Measurements from ENCODE around the gene ATP2B2.

ATP2B2 gene

DNA sequence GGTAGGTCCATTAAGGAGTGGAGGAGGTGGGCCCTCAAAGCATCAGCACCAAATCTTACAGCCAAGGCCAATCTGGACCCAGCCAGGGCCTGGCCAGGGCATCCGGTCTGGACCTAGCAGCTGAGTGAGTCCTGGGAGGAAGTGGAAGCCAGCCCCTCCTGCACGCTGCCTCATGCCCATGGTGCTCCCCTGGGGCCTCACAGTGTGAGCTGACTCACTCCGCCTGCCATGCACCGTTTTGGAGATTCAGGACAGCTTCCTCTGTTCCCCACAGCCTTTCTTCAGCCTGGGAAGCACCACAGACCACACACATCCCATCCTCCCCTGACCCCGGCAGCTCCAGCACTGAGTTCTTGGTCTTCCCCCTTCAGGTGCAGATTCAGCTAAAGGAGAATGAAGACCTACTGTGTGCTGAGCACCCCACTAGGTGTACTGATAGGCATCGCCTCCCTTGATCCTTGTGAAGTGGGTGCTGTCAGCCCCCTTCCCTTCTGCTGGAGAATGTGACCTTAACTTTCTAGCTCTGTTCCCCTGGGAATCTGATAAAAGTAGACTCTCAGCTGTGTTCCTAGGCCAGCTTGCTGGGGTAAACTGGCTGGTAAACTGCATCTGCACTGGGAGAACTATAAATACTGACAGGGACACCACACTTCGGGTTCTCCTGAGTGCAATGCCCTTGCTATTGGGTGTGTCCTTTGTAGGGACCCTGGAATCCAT, 147.6 kb downstream of the ATP2B2 start:
- DNase-seq = peak; percentile 92

DNA sequence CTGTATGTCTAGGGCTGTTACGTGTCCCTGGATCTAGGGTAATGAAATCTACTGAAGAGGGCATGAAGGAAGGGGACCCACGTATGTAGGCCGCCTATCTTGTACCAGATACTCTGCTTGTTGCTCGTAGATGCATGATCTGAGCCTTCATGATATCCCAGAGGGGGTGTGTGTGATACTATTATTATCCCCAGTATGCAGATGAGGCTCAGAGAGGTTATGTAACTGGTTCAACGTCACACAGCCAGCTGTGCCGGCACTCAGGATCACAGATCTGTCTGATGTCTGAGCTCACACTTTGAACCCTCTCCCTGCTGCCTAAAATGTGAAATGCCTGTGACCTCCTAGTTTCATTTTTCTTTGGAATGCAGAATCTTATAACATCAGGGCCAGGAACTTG, 148.3 kb downstream of the ATP2B2 start:
- DNase-seq = no peak

DNA sequence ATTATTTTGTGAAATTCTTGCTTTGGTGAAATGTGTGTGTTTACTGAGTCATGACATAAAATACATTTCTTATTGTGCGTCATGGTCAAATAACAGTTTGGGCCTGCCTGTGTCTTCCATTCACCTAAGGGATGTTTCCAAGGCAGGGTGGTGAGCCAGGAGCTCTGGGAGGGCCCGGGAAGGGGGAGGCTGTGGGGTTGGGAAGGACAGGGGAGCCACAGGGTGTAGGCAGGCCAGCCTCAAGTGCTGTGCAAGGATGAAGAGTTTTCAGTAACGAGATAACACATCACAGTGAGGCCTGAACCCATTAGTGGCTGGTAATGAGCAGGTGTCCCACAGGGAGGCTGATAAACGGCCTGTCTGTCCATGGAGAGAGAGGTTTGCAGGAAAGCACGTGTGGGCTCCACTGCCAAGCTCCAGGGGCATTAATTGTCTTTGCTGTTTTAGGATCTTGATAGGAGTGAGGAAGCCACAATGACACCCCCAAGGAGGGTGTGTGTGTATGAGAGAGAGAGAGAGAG, 148.9 kb downstream of the ATP2B2 start:
- no peak for DNase-seq

DNA sequence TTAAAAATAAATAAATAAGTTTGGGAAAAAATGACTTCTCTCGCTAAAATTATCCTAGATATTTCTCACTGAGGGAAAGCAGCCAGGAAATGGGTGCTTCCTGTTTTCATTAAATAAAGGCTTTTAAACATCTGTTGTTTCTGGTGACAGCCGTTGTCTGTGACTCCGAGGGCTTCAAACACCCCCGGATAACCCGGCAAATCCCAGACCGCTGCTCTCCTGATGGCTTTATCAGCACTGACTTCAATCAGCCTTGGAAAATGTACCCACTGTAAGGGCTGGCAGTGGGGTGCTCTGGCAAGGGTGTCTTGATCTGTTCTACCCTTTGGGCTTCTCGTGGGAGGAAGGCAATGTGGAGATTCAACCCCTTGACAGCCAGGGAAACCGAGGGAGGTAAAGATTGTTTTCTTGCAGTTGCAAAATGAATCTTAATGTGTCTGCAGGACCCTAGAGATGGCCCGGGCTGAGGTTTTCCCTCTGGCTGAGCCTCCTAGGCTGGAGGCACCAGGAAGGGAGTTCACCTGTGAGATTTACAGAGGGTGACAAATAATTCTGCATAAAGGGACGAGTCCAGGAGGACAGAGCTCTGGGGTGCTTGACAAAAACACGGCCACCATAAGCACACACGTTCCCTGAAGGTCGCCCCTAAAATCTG, 150.9 kb downstream of the ATP2B2 start:
- DNase-seq = no peak

DNA sequence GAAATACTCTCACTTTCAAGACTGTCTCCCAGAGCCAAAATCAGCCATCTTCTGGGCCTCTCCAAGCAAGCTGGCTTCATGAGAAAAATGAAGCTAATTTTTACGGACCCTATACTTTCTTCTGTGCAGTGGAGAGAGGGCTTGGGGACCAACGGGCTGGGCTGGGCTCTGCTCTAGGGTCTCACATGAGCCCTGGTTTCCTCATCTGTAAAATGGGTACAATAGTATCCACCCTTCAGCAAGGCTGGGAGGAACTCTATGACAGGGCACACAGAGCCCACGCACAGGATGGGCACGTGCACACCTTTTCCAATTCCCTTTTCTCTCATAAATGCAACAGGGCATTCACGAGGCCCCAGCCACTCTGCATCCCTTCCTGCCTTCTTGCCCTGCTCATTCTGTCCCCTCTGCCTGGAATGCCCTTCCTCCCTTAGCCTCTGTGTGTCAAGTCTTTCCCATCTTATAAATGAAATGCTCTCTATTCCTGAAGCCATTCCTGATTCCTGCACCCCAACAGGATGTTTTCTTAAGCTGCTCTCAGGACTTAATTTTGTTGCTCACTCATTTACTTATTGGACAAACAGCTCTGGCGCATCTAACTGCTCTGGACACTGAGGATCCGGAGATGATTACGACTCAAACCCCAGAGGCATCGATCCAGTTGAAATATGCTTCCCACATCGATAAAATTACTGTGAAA, 151.6 kb downstream of the ATP2B2 start:
- DNase-seq = no peak

DNA sequence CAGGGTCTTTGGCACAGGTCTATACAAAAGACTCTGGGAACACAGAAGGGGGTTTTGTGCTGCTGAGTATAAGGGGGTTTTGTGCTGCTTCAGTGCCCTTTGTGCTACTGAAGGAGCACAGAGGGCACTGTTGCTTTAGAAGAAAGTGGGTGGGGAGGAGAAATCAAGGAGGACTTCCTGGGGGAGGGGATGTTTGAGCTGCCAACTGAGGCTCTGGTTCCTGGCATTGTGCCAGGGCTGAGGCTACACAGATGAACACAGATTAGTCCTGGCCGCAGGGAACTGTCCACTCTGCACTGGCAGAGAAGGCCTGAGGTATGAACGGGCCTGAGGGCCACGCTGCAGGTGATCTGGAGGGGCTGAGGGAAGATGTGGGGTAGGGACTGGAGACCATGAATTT, 152.2 kb downstream of the ATP2B2 start:
- DNase-seq = no peak

DNA sequence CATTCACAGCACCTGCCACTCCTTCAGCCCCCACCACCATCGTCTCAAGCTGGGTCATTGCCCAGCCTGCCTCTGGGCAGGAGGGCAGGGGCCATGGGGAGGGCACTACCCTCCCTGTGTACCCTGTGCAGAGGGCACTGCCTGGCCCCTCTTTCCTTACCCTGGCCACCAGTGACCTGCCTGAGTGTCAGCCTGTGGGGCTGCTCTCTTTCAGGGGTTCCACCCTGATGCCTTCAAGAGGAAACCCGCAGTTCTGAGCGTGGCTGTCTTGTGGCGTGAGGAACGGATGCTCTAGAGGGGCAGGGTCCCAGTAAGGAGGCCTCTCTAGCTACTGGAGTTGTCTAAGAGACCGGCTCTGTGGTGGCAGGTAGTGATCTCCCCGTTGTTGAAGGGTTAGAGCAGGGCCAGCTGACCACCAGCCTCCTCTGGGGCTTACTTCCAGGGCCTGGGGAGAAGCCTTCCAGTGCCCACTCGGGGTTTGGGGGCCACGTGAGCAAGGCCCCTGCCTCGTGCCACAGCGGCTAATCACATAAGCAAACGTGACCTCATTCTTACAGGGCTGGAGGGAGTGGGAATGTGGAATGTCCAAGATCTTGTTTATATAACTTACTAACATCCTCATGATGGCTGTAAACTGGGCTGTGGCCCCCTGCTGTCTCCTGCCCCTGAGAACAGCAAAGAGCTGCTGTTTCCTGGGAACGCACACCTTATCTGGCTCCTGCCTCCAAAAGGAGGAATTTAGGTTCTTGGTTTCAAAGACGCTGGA, 153.1 kb downstream of the ATP2B2 start:
- DNase-seq = peak; percentile 57

DNA sequence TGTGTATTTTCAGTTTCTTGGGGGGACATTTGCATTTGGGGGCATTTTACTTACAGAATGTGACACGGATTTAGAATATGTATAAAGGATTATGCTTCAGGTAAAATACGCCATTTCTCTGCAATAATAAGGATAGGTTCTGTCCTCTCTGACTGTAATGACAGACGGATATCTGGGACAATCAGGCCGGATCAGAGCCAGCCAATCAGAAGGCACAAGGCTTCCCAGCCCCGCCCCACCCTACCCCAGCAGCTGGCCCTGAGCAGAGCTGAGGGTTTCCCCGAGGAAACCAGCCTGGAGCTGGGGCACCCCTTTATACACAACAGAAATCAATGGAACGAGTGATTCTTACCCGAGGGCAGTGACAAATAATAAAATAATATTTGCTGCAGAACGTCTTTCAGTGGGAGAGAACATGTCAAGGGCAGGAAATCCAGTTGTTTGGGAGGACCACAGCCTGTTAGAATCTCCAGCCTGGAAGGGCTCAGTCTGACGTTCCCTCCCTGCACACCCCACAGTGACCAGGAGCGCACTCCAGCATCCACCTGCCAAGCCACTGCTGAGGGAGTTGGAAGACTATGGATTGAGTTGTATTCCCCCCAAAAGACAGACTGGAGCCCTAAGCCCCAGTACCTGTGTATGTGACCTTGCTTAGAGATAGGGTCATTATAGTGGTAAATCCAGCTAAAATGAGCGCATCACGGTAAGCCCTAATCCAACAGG, 154.2 kb downstream of the ATP2B2 start:
- no peak for DNase-seq

DNA sequence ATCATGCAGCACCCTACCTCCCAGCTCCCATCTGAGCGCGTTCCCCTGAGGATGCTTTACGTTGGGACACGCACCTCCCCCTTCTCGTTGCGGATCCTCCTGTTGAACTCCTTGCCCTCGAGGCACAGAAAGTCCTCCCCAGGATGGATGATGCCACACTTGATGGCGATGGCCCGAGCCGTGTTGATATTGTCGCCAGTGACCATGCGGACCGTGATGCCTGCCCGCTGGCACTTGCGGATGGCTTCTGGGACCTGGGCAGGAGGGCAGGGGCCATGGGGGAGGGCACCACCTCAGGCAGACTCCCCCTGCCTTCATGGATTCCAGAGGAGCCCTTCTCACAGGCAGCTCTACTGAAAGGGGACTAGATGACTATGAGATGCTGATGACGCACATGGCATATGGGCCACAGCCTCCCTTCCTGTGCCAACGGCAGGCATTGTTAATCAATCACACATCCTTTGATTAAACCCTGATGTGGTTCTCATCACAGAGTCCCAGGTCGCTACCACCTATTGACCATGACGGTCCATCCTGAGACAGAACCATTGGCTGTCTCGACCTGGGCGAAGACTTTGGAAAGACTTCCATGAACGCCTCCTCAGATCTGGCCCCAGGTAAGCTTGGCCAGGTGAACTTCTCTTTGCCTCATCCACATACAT, 154.9 kb downstream of the ATP2B2 start:
- no peak for DNase-seq

DNA sequence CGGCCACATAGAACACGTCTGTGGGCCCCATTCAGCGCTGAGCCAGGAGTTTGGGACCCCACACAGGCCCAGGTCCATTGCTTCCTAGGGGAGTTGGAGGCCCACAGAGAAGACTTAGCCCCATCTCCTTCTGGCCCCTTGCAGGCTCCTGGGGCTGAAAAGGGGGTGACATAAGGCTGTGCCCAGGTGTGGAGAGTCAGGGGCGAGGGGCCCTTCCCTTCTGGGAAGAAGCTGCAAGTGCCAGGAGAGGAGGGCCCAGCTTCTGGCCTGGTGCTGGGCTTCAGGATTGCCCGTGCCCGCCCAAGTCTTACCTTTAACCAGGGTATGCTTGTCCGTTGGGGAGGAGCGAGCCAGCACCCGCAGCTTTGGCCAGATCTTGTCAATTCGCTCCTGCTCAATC, 155.6 kb downstream of the ATP2B2 start:
- DNase-seq = no peak

DNA sequence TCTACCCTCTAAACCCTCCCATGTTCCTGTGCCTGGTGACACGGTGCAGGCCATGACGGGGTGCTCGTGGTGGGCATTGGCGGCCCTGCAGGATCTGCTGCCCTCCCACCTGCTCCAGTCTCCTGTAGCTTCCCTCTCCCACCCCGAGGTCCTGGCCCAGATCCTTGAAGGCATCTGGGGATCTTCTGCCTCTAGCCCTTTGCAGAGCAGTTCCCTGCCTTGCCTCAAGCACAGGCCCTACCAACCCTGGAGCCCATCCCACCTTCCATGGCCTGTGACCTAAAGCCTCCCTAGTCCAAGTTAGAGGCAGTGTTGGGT, 157.0 kb downstream of the ATP2B2 start:
- no peak for DNase-seq

DNA sequence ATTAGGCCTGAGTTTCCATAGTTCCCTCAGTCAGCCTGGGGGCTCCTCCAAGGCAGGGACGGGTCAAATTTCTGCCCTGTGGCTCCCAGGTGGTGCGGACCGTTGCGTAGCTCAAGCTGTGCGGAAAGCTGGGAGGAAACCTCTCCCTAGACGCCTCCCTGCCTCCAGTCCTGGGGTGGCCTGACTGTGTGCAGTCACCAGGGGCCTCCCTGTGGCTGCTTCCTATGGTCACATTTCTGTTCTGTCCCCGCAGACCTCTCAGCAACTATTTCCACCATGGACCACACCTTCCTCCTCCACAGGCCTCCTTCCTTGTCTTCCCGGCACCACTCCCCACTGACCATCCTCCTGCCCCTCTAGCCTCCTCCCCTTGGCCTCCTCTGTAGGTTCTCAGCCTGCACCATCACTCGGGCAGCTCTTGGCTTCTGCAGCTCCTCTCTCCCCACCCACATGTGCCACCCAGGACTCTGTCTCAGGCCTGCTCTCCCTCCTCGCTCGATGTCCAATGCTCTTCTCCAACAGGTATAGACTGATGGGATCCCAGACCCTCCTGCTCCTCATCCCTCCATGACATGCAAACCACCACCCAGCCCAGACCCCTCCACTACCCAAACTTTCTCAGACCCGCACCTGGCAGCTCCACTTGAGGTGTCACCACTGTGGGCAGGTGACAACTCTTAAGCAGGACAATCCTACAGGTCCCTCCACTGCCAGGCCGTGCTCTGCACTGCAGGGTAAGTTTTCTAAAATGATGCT, 157.6 kb downstream of the ATP2B2 start:
- DNase-seq = no peak

DNA sequence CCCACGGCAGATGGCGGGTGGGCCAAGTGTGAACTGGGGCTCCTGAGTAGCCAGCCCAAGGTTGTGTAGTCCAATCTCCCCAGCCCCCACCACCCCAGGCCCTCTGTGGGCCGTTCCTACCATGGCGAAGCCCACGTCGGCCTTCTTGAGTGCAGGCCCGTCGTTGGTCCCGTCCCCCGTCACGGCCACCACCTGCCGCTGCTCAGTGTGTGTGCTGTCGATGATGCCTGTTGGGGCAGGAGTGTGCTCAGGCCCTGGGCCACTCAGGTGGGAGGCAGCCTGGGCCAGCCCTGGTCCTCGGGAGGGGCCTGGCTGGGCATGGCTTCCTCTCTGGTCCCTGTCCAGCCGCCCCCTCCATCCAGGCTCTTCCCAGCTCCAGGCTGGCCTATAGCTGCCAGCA, 159.5 kb downstream of the ATP2B2 start:
- DNase-seq = no peak

DNA sequence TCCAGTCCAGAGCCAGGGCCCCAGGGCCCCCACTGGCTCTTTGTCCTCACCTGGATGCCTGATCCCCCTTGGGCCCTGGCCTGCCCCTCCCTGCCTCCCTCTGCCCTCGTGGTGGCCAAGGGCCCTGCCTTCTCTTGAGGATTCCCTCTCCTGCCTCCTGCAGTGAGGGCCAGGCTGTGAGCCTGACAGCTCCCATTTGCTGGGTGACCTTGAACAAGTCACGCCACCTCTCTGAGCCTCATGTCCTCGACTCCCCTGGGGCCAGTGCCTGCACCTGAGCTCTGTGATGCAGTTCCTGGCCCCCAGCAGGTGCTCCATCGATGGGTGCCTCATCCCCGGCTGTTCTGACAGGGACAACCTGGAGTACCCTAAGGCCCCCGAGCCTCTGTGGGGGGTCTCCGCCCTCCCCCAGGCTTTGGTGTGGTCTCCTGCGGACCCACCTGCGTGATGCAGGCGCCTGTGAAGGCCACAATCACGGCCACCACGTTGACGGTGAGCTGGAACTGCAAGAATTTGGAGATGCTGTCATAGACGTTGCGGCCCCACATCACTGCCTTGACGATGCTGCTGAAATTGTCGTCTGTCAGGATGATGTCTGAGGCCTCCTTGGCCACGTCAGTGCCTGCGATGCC, 160.3 kb downstream of the ATP2B2 start:
- no peak for DNase-seq

DNA sequence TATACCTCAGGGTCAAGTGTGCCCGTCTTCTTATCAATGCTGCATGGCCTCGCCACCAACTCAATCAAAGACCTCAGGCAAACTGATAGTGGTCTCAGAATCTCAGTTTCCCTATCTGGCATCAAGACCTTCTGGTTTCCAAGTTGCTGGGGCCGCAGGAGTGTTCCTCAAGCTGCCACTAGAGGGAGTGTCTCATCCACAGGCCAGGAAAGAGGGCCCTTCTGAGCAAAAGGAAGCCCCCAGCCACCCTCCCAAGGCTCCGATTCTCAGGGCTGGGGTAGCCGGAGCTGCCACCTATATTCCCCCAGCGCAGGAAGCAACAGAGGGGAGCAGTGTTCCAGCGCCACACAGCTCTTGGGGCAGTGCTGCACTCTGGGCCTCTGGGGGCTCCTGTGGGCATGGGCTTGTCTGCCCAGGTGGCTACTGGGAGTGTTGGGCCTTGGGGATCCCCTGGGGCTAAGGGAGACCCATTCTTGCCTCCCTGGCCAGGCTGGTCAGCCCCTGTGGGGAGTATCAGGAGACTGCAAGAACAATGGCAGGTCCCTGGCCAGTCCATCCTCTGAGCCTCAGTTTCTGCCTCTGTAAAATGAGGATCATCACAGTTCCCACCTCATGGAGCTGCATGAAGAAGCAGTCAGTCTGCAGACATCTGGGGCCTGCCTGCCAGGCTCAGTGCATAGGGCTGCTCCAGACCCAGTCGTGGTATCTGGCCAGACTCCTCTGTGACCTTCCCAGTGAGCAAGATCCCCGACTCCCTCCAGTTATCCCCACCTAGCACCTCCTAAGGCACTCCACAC, 161.0 kb downstream of the ATP2B2 start:
- DNase-seq = peak; percentile 31

DNA sequence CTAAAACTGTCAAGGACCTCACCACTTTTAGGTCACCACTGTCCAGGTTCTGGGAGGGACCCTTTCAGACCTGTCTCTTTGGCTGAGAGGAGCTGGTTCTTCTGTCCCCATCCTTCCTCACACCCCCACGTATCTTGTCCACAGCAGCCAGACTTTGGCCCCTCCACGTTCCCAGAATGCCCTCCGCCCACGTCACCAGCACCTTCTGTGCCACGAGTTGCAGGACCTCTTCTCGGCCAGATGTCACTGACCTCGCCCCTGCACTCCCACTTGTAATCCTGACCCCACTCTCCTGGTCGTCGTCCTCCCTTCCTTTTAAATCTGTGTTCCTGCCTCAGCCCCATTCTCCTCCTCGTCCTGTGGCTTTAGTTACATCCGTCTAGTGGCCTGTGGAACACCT, 161.9 kb downstream of the ATP2B2 start:
- no peak for DNase-seq

DNA sequence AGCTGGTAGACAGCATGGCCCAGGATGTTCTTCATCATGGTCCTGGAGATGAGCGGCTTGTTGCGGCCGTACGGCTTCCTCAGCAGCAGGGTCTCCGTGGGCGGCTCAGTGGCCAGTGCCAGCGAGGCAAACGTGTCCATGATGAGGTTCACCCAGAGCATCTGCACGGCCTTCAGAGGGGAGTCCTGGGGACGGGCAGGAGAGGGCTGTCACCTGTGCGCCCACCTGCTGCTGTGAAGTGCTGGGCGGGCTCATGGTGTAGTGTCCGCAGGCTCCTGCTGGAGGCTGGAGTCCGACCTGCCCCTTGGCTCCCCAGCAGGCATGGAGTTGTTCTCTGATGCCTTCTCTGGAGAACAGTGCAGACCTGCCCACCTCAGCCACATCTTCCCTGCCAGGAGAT, 162.6 kb downstream of the ATP2B2 start:
- DNase-seq = no peak

DNA sequence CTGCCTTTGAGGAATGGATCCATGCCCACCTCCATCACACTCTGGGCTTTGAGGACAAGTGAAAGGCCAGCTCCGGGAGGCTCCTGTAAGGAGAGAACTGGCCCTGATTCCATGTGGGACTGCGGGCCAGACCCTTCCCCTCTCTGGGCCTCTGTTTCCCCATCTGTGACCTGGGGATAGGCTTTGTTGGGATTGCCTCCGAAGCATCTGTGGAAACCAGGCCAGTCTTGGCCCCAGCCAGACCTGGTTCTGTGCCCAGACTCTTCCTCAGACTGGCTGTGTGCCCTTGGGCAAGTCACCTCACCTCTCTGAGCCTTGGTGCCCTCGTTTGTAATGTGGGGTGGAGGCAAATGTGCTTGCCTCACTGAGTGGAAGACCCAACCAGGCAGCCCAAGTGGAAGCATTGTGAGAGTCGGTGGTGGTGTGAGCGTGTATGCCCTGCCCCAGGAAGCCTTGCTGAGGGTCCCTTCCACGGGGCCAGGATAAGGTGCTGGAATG, 163.4 kb downstream of the ATP2B2 start:
- DNase-seq = no peak

DNA sequence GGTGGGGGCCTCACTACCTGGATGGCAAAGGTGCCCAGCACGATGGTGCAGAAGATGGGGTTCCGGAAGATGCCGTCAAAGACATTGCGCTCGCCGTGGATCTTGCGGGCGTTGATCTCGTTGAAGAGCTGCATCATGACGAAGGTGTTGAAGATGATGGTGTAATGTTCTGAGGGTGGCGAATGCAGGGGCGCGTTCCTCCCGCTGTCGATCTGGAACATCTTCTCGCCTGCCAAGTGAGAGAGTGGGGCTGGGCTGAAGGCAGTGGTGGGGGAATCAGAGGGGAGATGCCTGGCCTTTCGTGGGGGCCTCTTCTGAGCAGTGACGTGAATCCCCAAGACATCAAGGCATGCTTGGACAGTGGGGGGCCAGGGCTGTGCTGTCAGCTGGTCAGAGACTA, 164.9 kb downstream of the ATP2B2 start:
- no peak for DNase-seq

DNA sequence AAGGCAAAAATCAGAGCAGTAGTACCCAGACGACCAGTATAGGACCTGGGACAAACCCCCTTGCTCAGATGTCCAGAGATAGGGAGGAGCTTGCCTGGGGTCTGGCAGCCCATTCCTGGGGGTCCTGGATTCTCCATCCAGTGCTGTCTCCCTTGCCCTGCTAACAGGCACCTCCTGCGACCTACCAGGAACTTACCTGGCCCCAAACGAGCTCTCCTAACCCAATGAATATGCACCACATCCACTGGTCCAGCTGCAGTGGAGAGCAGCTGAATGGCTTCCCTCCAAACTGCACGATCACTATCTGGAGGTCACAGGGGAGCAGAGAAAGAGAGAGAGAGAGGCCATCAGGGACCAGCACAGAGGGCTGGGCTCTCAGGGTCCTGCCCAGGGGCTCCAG, 165.3 kb downstream of the ATP2B2 start:
- no peak for DNase-seq

Data from fibroblast of skin of abdomen (primary cell).